Muscle of back (tissue), 11 donors: Measurements from ENCODE around the gene VAT1. TPM values are rescaled to one million over a fixed set of nuclear protein-coding genes. Genes with fewer than 3 reads are reported as not detected.
A peak's percentile ranks its signal among the peaks of the same experiment; 100 is the strongest.
"Not testable (repeated sequence)": the region's sequence is repeated elsewhere in the genome, so short reads cannot be mapped to it uniquely, and the experiment has no call there.

Experiments
- DNase-seq, 3 donors: peaks; one replicate each; pipeline versions ENCODE4 v3.0.0 to v3.0.0-alpha.2; 2013
- polyA plus RNA-seq, 10 donors: library from polyadenylated mRNA; unstranded; fragments of 120-200 nt; gene quantifications; one replicate each; pipeline ENCODE4 v1.2.1, GENCODE V29; 2013; ENCODE audit not compliant: insufficient read length in 10 of 10

Gene VAT1
- polyA plus RNA-seq, 10 donors = 62.1 to 97.2 (median 77.5) TPM

DNA sequence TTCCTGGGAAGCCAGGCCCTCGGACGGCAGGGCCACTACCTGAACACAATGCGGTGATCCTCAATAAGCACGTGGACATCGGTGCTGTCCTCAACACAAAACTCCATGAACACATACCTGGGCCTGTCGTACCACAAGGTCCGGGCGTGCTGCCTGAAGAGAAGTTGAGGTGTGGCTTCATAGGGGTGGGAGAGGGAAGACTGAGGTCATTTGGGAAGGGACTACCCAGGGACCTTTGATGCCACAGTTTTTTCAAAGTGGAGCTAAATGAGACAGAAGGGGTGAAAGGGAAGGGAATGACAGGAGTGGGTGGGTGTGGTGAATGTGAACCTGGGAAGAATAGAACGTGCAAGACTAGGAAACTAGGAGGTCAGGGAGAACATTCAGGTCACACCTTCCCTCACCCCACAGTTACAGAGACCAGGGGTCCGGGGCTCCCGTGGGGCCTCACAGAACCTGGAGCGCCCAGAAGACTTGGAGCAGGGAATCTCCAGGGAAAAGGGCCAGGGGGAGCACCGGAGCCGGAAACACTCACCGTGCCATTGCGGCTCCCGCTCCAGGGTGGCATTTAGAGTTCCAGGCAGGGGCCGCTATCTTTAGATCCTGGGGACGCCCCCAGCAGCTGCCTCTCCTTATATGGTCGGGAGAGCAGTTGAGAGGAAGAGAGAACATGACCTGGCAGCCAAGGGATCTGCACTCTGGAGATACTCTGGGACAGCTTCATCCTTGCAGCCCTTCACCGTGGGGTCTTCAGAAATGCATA, 42.5 kb downstream of the VAT1 start, which contains the start of gene PTGES3L:
Gene PTGES3L (minus strand): TSS at position 570 of the 763 bp plus-strand sequence. CDS start 27 bp downstream, at position 543.
- peak; percentile 58 to 77 (median 73) for DNase-seq

DNA sequence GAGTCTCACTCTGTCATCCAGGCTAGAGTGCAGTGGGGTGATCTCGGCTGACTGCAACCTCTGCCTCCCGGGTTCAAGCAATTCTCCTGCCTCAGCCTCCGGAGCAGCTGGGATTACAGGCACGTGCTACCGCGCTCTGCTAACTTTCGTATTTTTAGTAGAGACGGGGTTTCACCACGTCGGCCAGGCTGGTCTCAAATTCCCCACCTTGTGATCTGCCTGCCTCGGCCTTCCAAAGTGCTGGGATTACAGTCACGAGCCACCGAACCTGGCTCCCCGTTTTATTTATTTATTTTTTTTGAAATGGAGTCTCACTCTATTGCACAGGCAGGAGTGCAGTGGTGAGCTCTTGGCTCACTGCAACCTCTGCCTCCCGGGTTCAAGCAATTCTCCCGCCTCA, 46.5 kb downstream of the VAT1 start:
- not testable (repeated sequence) for DNase-seq

DNA sequence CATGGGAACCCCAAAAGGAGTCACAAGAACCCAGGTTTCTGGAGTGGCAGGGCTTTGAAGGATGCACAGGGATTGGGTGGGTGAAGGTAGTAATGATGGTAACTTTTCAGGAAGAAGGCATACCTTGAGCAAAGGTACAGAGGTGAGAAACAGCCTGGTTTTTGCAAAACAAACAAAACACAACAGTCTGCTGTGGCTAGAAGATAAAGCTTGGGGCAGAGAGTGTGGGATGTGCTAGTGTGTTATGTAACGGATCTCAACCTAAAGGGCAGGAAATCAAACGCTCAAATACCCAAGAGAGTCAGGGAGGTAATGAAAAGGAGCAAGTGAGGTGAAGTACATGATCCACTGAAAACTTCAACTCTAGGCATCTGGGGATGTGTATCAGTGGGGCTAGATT, 46.9 kb downstream of the VAT1 start:
- DNase-seq = no peak

DNA sequence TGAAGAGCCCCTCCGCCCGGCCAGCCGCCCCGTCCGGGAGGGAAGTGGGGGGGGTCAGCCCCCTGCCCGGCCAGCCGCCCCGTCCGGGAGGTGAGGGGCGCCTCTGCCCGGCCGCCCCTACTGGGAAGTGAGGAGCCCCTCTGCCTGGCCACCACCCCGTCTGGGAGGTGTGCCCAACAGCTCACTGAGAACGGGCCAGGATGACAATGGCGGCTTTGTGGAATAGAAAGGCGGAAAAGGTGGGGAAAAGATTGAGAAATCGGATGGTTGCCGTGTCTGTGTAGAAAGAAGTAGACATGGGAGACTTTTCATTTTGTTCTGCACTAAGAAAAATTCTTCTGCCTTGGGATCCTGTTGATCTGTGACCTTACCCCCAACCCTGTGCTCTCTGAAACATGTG, 48.9 kb downstream of the VAT1 start:
- not testable (repeated sequence) for DNase-seq

DNA sequence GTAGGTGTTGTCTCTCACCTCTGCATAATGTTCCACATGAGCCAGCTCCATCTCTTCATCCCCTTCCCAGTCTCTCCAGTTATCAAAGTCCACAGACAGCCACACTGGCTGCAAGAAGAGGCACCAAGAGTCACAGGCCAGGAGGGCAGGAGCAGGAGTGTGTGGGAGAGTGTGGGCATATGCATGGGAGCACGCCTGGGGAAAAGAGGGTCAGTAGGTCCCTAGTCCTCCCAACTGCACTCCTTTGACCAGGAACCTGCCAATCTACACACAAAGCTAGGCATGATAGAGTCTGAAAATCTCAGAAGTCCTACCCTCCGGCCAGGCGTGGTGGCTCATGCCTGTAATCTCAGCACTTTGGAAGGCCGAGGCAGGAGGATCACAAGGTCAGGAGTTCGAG, 50.6 kb downstream of the VAT1 start:
- DNase-seq = no peak

DNA sequence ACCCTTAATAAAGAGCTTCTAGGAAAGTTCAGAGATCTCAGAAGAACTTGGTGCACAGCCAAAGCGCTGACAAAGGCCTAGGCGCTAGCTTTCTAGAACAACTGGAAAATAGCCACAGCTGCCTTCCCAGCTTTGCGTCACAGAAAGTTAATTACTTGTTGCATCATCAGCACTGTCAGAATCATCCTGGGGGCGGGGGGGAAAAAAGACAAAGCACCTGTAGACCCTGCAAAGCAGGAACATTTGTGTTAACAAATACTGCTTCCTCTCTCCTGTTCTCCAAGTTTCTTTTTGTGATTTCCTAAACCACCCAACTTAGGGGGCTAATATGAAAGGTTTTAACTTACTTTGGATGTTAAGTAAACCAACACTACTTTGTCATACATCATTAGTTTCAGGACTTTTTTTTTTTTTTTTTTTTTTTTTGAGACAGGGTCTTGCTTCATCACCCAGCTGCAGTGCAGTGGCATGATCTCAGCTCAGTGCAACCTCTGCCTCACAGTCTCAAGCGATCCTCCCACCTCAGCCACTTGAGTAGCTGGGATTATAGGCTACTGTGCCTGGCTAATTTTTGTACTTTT, 53.1 kb downstream of the VAT1 start:
- DNase-seq = no peak

DNA sequence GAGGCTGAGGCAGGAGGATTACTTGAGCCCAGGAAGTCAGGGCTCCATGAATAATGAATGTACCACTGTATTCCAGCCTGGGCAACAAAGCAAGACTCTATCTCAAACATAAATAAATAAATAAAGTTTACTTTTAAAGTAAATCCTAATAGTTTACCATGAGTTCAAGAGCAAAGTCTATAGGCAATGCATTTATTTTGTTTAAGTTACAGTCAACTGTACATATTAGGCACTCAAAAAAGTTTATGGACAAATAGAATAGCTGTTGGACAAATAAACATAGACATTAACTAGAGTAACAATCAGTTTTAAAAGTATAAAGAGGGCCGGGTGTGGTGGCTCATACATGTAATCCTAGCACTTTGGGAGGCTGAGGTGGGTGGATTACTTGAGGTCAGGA, 54.3 kb downstream of the VAT1 start:
- no peak for DNase-seq

Other genes starting within 250 kb of the VAT1 start
- 10 to 100 TPM; 26.0 to 38.5 (median 31.9) TPM for gene VPS25, start 248.9 kb downstream of the VAT1 start, polyA plus RNA-seq
- 1 to 10 TPM in 3 of 10 donors, under 1 TPM in 7; 0.31 to 1.3 (median 0.54) TPM for gene WNK4, start 241.8 kb downstream of the VAT1 start, polyA plus RNA-seq
- gene COA3, start 223.7 kb downstream of the VAT1 start, polyA plus RNA-seq = 10 to 100 TPM; 48.5 to 61.5 (median 57.3) TPM
- 1 to 10 TPM in 3 of 10 donors, under 1 TPM in 7; 0.46 to 1.5 (median 0.74) TPM for gene CNTD1, start 223.5 kb downstream of the VAT1 start, polyA plus RNA-seq
- 10 to 100 TPM; 38.4 to 54.3 (median 46.2) TPM for gene BECN1, start 198.1 kb downstream of the VAT1 start, polyA plus RNA-seq
- gene PSME3, start 189.0 kb downstream of the VAT1 start, polyA plus RNA-seq = 10 to 100 TPM; 47.7 to 71.6 (median 55.8) TPM
- 1 to 10 TPM in 2 of 10 donors, under 1 TPM in 8; 0.59 to 1.4 (median 0.77) TPM for gene AOC2, start 177.8 kb downstream of the VAT1 start, polyA plus RNA-seq
- 10 to 100 TPM; 15.8 to 25.3 (median 17.4) TPM for gene AOC3, start 171.2 kb downstream of the VAT1 start, polyA plus RNA-seq
- gene G6PC1, start 121.6 kb downstream of the VAT1 start, polyA plus RNA-seq = under 1 TPM in 1 of 10 donors, not detected in 9; 0.35 TPM
- 10 to 100 TPM; 45.0 to 69.9 (median 48.3) TPM for gene AARSD1, start 57.9 kb downstream of the VAT1 start, polyA plus RNA-seq
- 10 to 100 TPM; 46.0 to 82.2 (median 70.7) TPM for gene PTGES3L, start 42.3 kb downstream of the VAT1 start, polyA plus RNA-seq
- 1 to 10 TPM; 6.0 to 8.9 (median 7.5) TPM for gene RUNDC1, start 41.8 kb downstream of the VAT1 start, polyA plus RNA-seq
- gene RPL27, start 24.0 kb downstream of the VAT1 start, polyA plus RNA-seq = 1,000 to 10,000 TPM; 2,057 to 2,736 (median 2,428) TPM
- 1 to 10 TPM; 4.2 to 7.7 (median 6.5) TPM for gene IFI35, start 15.6 kb downstream of the VAT1 start, polyA plus RNA-seq
- gene RND2, start 2.8 kb upstream of the VAT1 start, polyA plus RNA-seq = 1 to 10 TPM in 5 of 10 donors, under 1 TPM in 5; 0.47 to 1.3 (median 0.93) TPM
- 10 to 100 TPM in 4 of 10 donors, 1 to 10 TPM in 6; 7.3 to 13.5 (median 9.0) TPM for gene BRCA1, start 103.0 kb upstream of the VAT1 start, polyA plus RNA-seq
- gene NBR1, start 148.8 kb upstream of the VAT1 start, polyA plus RNA-seq = 10 to 100 TPM; 54.0 to 73.6 (median 60.6) TPM
- 10 to 100 TPM in 2 of 10 donors, 1 to 10 TPM in 8; 6.0 to 11.5 (median 7.8) TPM for gene TMEM106A, start 189.5 kb upstream of the VAT1 start, polyA plus RNA-seq
- gene CCDC200, start 206.2 kb upstream of the VAT1 start, polyA plus RNA-seq = 10 to 100 TPM in 4 of 10 donors, 1 to 10 TPM in 6; 3.5 to 15.8 (median 6.4) TPM
- 1 to 10 TPM in 2 of 10 donors, under 1 TPM in 1, not detected in 7; 0.86 to 4.4 (median 1.8) TPM for gene RNU2-1, start 211.6 kb upstream of the VAT1 start, polyA plus RNA-seq